Uterus (tissue), 4 donors: ENCODE results near the gene SHROOM2. TPM values are rescaled to one million over a fixed set of nuclear protein-coding genes. Genes with fewer than 3 reads are reported as not detected.

Source experiments
- DNase-seq, 2 donors: peaks; one replicate each; pipeline ENCODE4 v3.0.0-alpha.2; 2019 to 2020
- H3K27ac ChIP-seq, 2 donors: fragments of 200-600 bp; sonication (generic); 1 replicate in 1 of 2; 2 replicates in 1 of 2; pipeline ENCODE4 v1.5.1; 2016 to 2018
- H3K27me3 ChIP-seq, 2 donors: fragments of 200-600 bp; sonication (generic); one replicate each; pipeline ENCODE4 v1.5.1; 2018 to 2019; ENCODE audit warnings: control low read depth in 1 of 2
- H3K36me3 ChIP-seq, 2 donors: fragments of 200-600 bp; sonication (generic); one replicate each; pipeline ENCODE4 v1.5.1; 2019; ENCODE audit warnings: control low read depth in 1 of 2
- H3K4me1 ChIP-seq, 2 donors: fragments of 200-600 bp; sonication (generic); one replicate each; pipeline ENCODE4 v1.5.1; 2018 to 2019; ENCODE audit warnings: control low read depth in 1 of 2
- H3K4me3 ChIP-seq, 2 donors: fragments of 200-600 bp; sonication (generic); 1 replicate in 1 of 2; 2 replicates in 1 of 2; pipeline ENCODE4 v1.5.1; 2018 to 2019; ENCODE audit warnings: mild to moderate bottlenecking in 1 of 2
- H3K9me3 ChIP-seq, 2 donors: fragments of 200-600 bp; sonication (generic); one replicate each; pipeline ENCODE4 v1.5.1; 2019; ENCODE audit warnings: control low read depth in 1 of 2
- CTCF ChIP-seq, 4 experiments: fragments of 200-600 bp in 2 of 4; fragments of 450-650 bp in 2 of 4; sonication (generic) in 2 of 4; IDR thresholded peaks; one replicate each; pipeline ENCODE4 v1.5.1; 2016 to 2019; ENCODE audit warnings: antibody characterized with exemption in 4 of 4, mild to moderate bottlenecking in 2 of 4, moderate library complexity in 1 of 4
- POLR2A ChIP-seq, 2 donors: fragments of 450-650 bp; IDR thresholded peaks; one replicate each; pipeline ENCODE4 v1.6.1; 2016; ENCODE audit warnings: antibody characterized with exemption in 2 of 2, mild to moderate bottlenecking in 1 of 2, moderate library complexity in 1 of 2
- intact Hi-C: fragments of 100-400 bp; cut with DNase I; formaldehyde crosslinking; loops from one replicate; pipeline ENCODE4 v1.15.1; 2023; ENCODE audit warnings: low total_unique reads
- total RNA-seq, 4 donors: library from RNA; depleted of rRNA in 3 of 4; stranded (reverse); fragments of >200 nt in 3 of 4; gene quantifications; one replicate each; pipeline versions ENCODE4 v1.1.0 to v1.2.4, GENCODE V29; 2014 to 2023
- donor health status: DM: yes; HTN: yes; CAD: no.

The SHROOM2 gene
- total RNA-seq, 4 donors from 2014 or later, result 3.5 to 8.7 (median 4.8) TPM

- no peak for DNase-seq
- Histone ChIP-seq H3K4me3 (no peak overlapping the region), H3K4me1 (no peaks in the 10 kb centered on the region), H3K36me3 (no peaks in the 10 kb centered on the region), H3K9me3 (no peaks in the 10 kb centered on the region), H3K27ac (no peak overlapping the region), H3K27me3 (no peaks in the 10 kb centered on the region)
- intact Hi-C loops, result no loop called here
- TF ChIP-seq POLR2A (IDR thresholded peaks at IDR 0.05), result no peak
- TF ChIP-seq CTCF (IDR thresholded peaks at IDR 0.05), result no peak
Observed at GRCh38 chrX:9847071-9847470, 60.8 kb downstream of the SHROOM2 start.

GRCh38 chrX:9848718-9849479 is 62.7 kb downstream of the SHROOM2 start:
- TF ChIP-seq POLR2A (IDR thresholded peaks at IDR 0.05), result no peak
- no peak for TF ChIP-seq CTCF (IDR thresholded peaks at IDR 0.05)

DNA sequence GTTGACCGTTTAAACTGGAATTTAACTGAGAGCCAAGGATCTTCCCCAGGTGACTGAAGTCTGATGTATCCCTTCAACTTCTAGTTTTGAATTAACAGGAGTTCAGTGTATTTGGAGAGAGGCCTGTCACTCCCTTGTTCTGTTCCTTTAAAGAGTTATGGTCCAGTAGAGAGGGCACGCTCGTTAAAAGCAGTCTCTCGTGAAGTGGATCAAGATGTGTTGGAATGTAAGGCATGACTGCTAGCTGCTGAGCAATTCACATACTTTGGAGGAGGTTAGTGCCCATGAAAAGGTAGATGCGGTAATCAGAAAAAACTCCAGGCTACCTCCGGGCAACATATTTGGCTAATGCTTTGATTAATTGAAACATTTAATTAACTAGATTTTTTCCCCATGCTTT is 65.7 kb downstream of the SHROOM2 start:
- DNase-seq, result no peak
- no peaks in the 10 kb centered on the region for H3K27me3 ChIP-seq
- no peaks in the 10 kb centered on the region for H3K9me3 ChIP-seq
- no peak overlapping the region for H3K4me3 ChIP-seq
- no peaks in the 10 kb centered on the region for H3K36me3 ChIP-seq
- H3K27ac ChIP-seq, result no peak overlapping the region
- intact Hi-C loops, result no loop called here
- no peaks in the 10 kb centered on the region for H3K4me1 ChIP-seq
- TF ChIP-seq POLR2A (IDR thresholded peaks at IDR 0.05) (no peak), CTCF (IDR thresholded peaks at IDR 0.05) (no peak)

More at GRCh38 chrX:9848718-9849479, 62.7 kb downstream of the SHROOM2 start:
- Histone ChIP-seq H3K4me1 (no peaks in the 10 kb centered on the region), H3K36me3 (no peaks in the 10 kb centered on the region), H3K27ac (no peak overlapping the region), H3K9me3 (no peaks in the 10 kb centered on the region), H3K27me3 (no peaks in the 10 kb centered on the region), H3K4me3 (no peak overlapping the region)
- intact Hi-C loops, result no loop called here
- DNase-seq, result no peak

DNA sequence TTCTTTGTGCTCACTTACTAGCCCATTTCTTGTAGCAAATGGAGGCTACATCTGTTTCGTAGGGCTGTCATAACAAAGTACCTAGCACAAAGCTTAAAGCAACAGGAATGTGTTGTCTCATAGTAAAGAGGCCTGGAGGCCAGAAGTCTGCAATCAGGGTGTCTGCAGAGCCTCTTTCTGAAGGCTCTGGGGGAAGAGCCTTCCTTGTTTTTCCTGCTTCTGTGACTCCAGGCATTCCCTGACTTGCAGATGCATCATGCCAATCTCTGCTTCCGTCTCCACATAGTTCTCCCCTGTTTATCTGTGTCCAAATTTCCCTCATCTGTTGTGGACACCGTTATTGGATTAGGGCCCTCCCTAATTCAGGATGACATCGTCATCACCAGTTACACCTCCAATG is 67.1 kb downstream of the SHROOM2 start:
- intact Hi-C loops, result no loop called here

More for the DNA sequence above, 67.1 kb downstream of the SHROOM2 start:
- Histone ChIP-seq H3K36me3 (no peaks in the 10 kb centered on the region), H3K27me3 (no peaks in the 10 kb centered on the region), H3K4me1 (no peaks in the 10 kb centered on the region), H3K9me3 (no peaks in the 10 kb centered on the region), H3K27ac (no peak overlapping the region), H3K4me3 (no peak overlapping the region)
- no peak for DNase-seq
- TF ChIP-seq CTCF (IDR thresholded peaks at IDR 0.05) (no peak), POLR2A (IDR thresholded peaks at IDR 0.05) (no peak)
